GM23248 (cell line): ENCODE data around the gene DAPK1.

ENCODE experiments used
- EZH2 ChIP-seq: fragments of 200-600 bp; sonication (generic); IDR thresholded peaks from 2 replicates; pipeline ENCODE4 v1.6.1; 2018; ENCODE audit warnings: antibody characterized with exemption, mild to moderate bottlenecking; ENCODE audit not compliant: insufficient read depth, poor library complexity, severe bottlenecking
- EZH2phosphoT487 ChIP-seq: fragments of 200-600 bp; sonication (generic); IDR thresholded peaks from 2 replicates; pipeline ENCODE4 v1.6.1; 2018; ENCODE audit warnings: antibody characterized with exemption, moderate library complexity, mild to moderate bottlenecking, low read depth; ENCODE audit not compliant: insufficient read depth

DNA sequence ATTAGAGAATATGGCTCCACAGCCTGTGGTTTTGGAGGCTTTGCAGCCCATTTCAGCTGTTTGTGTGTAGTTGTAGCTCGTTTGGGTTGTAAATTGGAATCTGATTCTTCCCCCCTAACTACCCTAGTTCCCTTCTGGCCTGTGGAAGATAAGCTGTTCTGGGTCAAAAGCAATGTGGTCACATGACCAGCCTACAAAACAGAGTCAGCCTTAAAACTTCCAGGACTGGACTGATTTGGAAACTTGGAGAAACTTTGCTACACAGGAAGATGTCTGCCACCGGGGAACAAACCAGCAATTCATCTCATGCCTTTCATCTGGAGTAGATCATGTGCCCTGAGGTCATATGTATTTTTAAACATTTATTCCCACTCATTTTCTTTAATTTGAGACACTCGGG, 83.8 kb downstream of the DAPK1 start:
- TF ChIP-seq EZH2 (no peak), EZH2phosphoT487 (no peak)
